ENCODE data around the gene FBXL7.

- TF ChIP-seq CTCF (IDR thresholded peaks at IDR 0.05) (no peak), EZH2 (IDR thresholded peaks at IDR 0.05; ENCODE audit: borderline replicate concordance, insufficient read depth, low read depth, low read length, poor library complexity, severe bottlenecking) (no peak)
Observed at GRCh38 chr5:15858326-15858725, 358.3 kb downstream of the FBXL7 start.

Measured in B cell (primary cell).